Heart left ventricle (tissue), 16 donors: ENCODE results near the gene SCUBE2. TPM values are rescaled to one million over a fixed set of nuclear protein-coding genes. Genes with fewer than 3 reads are reported as not detected.

ENCODE experiments used
- ATAC-seq, 4 donors: fragments of 200-7000 bp; cut with Tn5 transposase; one replicate each; pipeline ENCODE4 v1.9.1; 2020 to 2022; ENCODE audit warnings: moderate library complexity in 4 of 4, mild to moderate bottlenecking in 3 of 4, moderate number of reproducible peaks in 1 of 4
- DNase-seq, 5 donors: peaks; one replicate each; pipeline ENCODE4 v3.0.0-alpha.2; 2020
- H3K27ac ChIP-seq, 12 donors: fragments of 200-600 bp; sonication (generic) in 4 of 12; one replicate each; pipeline versions ENCODE4 v1.5.0 to v1.8.0; 2016 to 2022; ENCODE audit warnings: mild to moderate bottlenecking in 2 of 12
- H3K27me3 ChIP-seq, 9 donors: fragments of 200-600 bp; sonication (generic) in 2 of 9; one replicate each; pipeline versions ENCODE4 v1.5.1 to v1.8.0; 2016 to 2022; ENCODE audit warnings: mild to moderate bottlenecking in 3 of 9
- H3K36me3 ChIP-seq, 9 donors: fragments of 200-600 bp; sonication (generic) in 2 of 9; one replicate each; pipeline versions ENCODE4 v1.5.0 to v1.8.0; 2018 to 2022; ENCODE audit warnings: mild to moderate bottlenecking in 2 of 9
- H3K4me1 ChIP-seq, 12 donors: fragments of 200-600 bp; sonication (generic) in 4 of 12; one replicate each; pipeline versions ENCODE4 v1.5.0 to v1.8.0; 2016 to 2022; ENCODE audit warnings: mild to moderate bottlenecking in 3 of 12
- H3K4me3 ChIP-seq, 12 donors: fragments of 200-600 bp; sonication (generic) in 4 of 12; one replicate each; pipeline versions ENCODE4 v1.5.0 to v1.8.0; 2017 to 2022; ENCODE audit warnings: mild to moderate bottlenecking in 9 of 12, moderate library complexity in 4 of 12
- H3K9me3 ChIP-seq, 12 donors: fragments of 200-600 bp; sonication (generic) in 4 of 12; one replicate each; pipeline versions ENCODE4 v1.5.0 to v1.8.0; 2016 to 2022; ENCODE audit warnings: mild to moderate bottlenecking in 1 of 12
- CTCF ChIP-seq, 12 donors: fragments of 200-600 bp; sonication (generic) in 4 of 12; IDR thresholded peaks; one replicate each; pipeline versions ENCODE4 v1.5.0 to v1.8.0; 2018 to 2022; ENCODE audit warnings: antibody characterized with exemption in 12 of 12, mild to moderate bottlenecking in 5 of 12
- POLR2A ChIP-seq, 2 donors: fragments of 450-650 bp; IDR thresholded peaks; one replicate each; pipeline ENCODE4 v1.6.1; 2017; ENCODE audit warnings: antibody characterized with exemption in 2 of 2, mild to moderate bottlenecking in 2 of 2, moderate library complexity in 2 of 2
- WGBS, 4 donors: extraction: QIAGEN DNeasy Blood & Tissue Kit in 2 of 4; methylation state at CpG; one replicate each; pipeline versions ENCODE4 v1.1.5 to v1.1.7; 2013 to 2018; 5-methylcytosine and 5-hydroxymethylcytosine counted together
- intact Hi-C, 10 donors: fragments of 100-400 bp; cut with DNase I; formaldehyde crosslinking; loops; one replicate each; pipeline versions ENCODE4 v1.11.1 to v1.14.2; 2022
- polyA plus RNA-seq, 2 donors: library from polyadenylated mRNA; stranded (reverse); fragments of 200-250 nt; gene quantifications; one replicate each; pipeline ENCODE4 v1.2.3, GENCODE V29; 2013
- total RNA-seq, 9 donors: library from RNA; depleted of rRNA in 2 of 9; stranded (reverse); fragments of >200 nt in 2 of 9; fragmentation: NEBNext Ultra II Directional in 3 of 9; extraction: Animal tissue kit (Norgen Biotek cat#: 25700) in 3 of 9; gene quantifications; one replicate each; pipeline versions ENCODE4 v1.1.0 to v1.2.4, GENCODE V29; 2016 to 2023
- donor health status: ischemic (EF 13 %, LVEDD 7.1; RV severe dilation, severe dysfunction).
- donor health status: healthy with polysubstance abuse.
- donor health status: DM: no; HTN: yes; CAD: no.
- donor health status: DM: no; HTN: no; CAD: no.
- donor health status: ischemic (EF 25% LVEDD 6.9; RV normal size, moderate dysfunction).
- donor health status: ischemic (EF 25% LVEDD 5.7; RV mildly dilated, moderate dysfunction).
- donor health status: healthy.
- donor health status: DM: yes; HTN: yes; CAD: no.
- donor health status: ischemic (EF 35%, LVEDD 5.7; RV mildly dilated, moderate dysfunction).
- donor health status: nonischemic (EF 11% LVEDD 7.7; RV severe dilation, severe dysfunction).
- donor health status: DM: yes; HTN: yes; CAD: no.
- donor health status: PGD.
- donor health status: ischemic (EF 29% LVEDD 5.4; RV normal size, mild dysfunction).
- donor health status: nonischemic (EF 23%, LVEDD 6.1; RV moderate dilation, normal function).

Gene SCUBE2
- total and polyA plus RNA-seq, 11 donors = 0.08 to 4.3 (median 0.83) TPM

GRCh38 chr11:9138612-9139579 is 47.5 kb upstream of the SCUBE2 start:
- Histone ChIP-seq H3K4me1 (peaks cover 0 to 34% (median 12%) of the 10 kb centered on the region in 12 donors), H3K27me3 (no peaks in the 10 kb centered on the region), H3K4me3 (no peak overlapping the region), H3K27ac (peak overlapping the region in 7 of 12 donors; percentile 3 to 52 (median 24)), H3K9me3 (no peaks in the 10 kb centered on the region), H3K36me3 (peaks cover 0 to 91% (median 65%) of the 10 kb centered on the region in 9 donors)
- intact Hi-C loops = loop anchor here (2.0 to 10.0 kb wide), 6 partner anchors 122 to 914 kb away; partner anchors contain the start of gene AKIP1 (in 5 of the 10)
- ATAC-seq = peak in 2 of 4 donors; percentile 33 to 46
- 65 to 72% (median 67%) methylated on average over 18 of the region's 18 CpGs for WGBS, 4 donors
- TF ChIP-seq POLR2A (IDR thresholded peaks at IDR 0.05) = no peak
- no peak for TF ChIP-seq CTCF (IDR thresholded peaks at IDR 0.05)
- no peak for DNase-seq

DNA sequence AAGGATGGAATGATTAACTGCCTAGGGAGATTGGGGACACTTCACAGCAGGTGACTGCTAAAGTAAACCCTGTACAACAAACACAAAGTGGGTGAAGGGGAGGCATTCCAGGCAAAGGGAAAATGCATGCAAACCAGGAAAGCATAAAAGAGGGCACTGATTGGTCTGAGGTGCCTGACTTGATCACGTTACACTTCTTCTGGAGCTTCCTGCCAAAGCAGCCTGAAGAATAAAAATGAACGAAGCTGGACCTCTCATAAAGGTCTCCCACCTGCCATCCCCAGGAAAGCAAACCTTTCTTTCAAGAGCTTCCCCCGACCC is 46.7 kb upstream of the SCUBE2 start:
- peaks cover 0 to 34% (median 12%) of the 10 kb centered on the region in 12 donors for H3K4me1 ChIP-seq
- WGBS, 4 donors = 71 to 85% (median 75%) methylated on average over 3 of the region's 3 CpGs
- DNase-seq (no peak), ATAC-seq (no peak)
- no peak for TF ChIP-seq POLR2A (IDR thresholded peaks at IDR 0.05)
- TF ChIP-seq CTCF (IDR thresholded peaks at IDR 0.05) = peak in 1 of 12 donors; percentile 11
- no peak overlapping the region for H3K4me3 ChIP-seq
- peak overlapping the region in 1 of 12 donors; percentile 11 for H3K27ac ChIP-seq
- H3K27me3 ChIP-seq = no peaks in the 10 kb centered on the region
- peaks cover 0 to 83% (median 57%) of the 10 kb centered on the region in 9 donors for H3K36me3 ChIP-seq
- no peaks in the 10 kb centered on the region for H3K9me3 ChIP-seq
- intact Hi-C loops = loop anchor here (2.0 to 10.0 kb wide), 6 partner anchors 121 to 913 kb away; partner anchors contain the start of gene AKIP1 (in 5 of the 10)

GRCh38 chr11:9137293-9138132 is 46.1 kb upstream of the SCUBE2 start:
- DNase-seq (peak; percentile 67 to 82 (median 70)), ATAC-seq (peak; percentile 84 to 92 (median 91))
- peaks cover 0 to 80% (median 52%) of the 10 kb centered on the region in 9 donors for H3K36me3 ChIP-seq
- peaks cover 0 to 34% (median 12%) of the 10 kb centered on the region in 12 donors for H3K4me1 ChIP-seq
- no peak overlapping the region for H3K27ac ChIP-seq
- H3K9me3 ChIP-seq = no peaks in the 10 kb centered on the region
- 22 to 26% (median 24%) methylated on average over 10 of the region's 10 CpGs for WGBS, 4 donors
- peak; percentile 89 to 98 (median 92) for TF ChIP-seq CTCF (IDR thresholded peaks at IDR 0.05)
- no peak for TF ChIP-seq POLR2A (IDR thresholded peaks at IDR 0.05)
- no peaks in the 10 kb centered on the region for H3K27me3 ChIP-seq
- intact Hi-C loops = loop anchor here (1.0 to 10.0 kb wide), 8 partner anchors 120 to 913 kb away; partner anchors contain the start of gene AKIP1 (in 5 of the 10)
- no peak overlapping the region for H3K4me3 ChIP-seq
